Measurements from ENCODE around the gene MAU2. TPM values are rescaled to one million over a fixed set of nuclear protein-coding genes. Genes with fewer than 3 reads are reported as not detected.

The MAU2 gene
- total and polyA plus RNA-seq, 10 of the 15 experiments (the other 5 are each of a cell fraction or from before 2014, with no cell fraction given), result 1.8 to 47.2 (median 22.1) TPM

DNA sequence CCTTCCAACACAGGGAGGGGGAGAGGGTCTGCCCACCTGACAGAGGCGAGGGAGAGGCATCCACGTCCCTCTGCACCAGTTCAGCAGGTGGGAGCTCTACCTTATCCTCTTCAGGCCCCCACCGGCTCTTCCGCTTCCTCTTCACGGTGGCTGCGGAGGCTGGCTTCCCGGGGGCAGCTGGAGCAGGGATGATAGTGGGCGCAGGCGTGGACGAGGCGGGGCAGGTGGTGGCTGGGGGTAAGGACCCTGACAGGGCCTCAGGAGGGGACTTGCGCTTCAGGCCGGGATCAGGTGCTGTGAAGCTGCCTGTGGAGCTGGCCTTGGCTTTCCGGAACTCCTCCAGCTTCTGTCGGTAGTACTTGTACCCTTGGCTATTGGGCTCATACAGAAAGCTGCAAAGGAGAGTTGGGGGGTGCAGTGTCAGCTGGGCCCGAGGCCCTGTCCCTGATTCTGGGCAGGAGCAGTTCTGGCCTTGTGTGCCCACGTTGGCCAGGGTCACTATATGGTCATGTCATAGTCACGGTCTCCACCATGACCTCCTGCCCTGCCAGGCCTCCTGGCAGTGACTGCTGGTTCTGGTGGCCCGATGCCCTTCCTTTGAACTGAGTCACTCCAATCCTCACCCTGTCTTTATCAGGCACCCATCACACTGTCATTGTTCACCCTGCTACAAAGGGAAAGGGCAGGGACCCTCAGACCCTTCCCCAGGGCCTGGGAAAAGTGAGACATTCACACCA is 23.5 kb upstream of the MAU2 start:
- SMC1A ChIA-PET (ENCODE audit: uncharacterized antibody, unreplicated experiment), result no interaction called here
- Histone ChIP-seq H4K20me1 (ENCODE audit: control insufficient read depth, insufficient read depth) (no peaks in the 10 kb centered on the region), H3K27me3 (replicated peaks in 1 of 2; ENCODE audit: control insufficient read depth in 2 of 2, insufficient read depth in 2 of 2, low read length in 1 of 2) (no peaks in the 10 kb centered on the region), H3K27ac (ENCODE audit: control insufficient read depth, insufficient read depth) (no peak overlapping the region), H3K9me3 (replicated peaks; ENCODE audit: control insufficient read depth, insufficient read depth, low read length) (no peaks in the 10 kb centered on the region), H3K79me2 (ENCODE audit: control insufficient read depth, insufficient read depth, low read length) (no peaks in the 10 kb centered on the region), H3K4me1 (ENCODE audit: control insufficient read depth, insufficient read depth, low read length) (no peaks in the 10 kb centered on the region), H3K4me3 (no peak overlapping the region), H2AFZ (ENCODE audit: control insufficient read depth, low read depth, low read length) (no peak overlapping the region), H3K36me3 (ENCODE audit: control insufficient read depth in 2 of 2, insufficient read depth in 2 of 2, low read length in 1 of 2) (peaks cover 5 to 15% of the 10 kb centered on the region in 2 experiments; a peak in 3 of 4 replicates), H3K9ac (ENCODE audit: control insufficient read depth, insufficient read depth, low read length) (no peak overlapping the region), H3K4me2 (ENCODE audit: control insufficient read depth, insufficient read depth) (no peak overlapping the region)
- RAD21 ChIA-PET (ENCODE audit: unreplicated experiment), result no interaction called here
- DNase-seq (ENCODE audit: low read depth, low spot score) (no peak), FAIRE-seq (no peak), ATAC-seq (no peak)
- 91% methylated on average over 16 of the region's 19 CpGs for WGBS (ENCODE audit: insufficient coverage, insufficient replicate concordance, low lambda C conversion rate, missing lambda C conversion rate)
- CTCF ChIA-PET, result no interaction called here
- POLR2A ChIA-PET, result no interaction called here
- no TSS peak for BruUV-seq (replicated peaks)
- intact Hi-C loops (cut with micrococcal nuclease; ENCODE audit: unreplicated experiment) (no loop called here), in situ Hi-C loops (cut with MboI) (no loop called here)
- TF ChIP-seq HCFC1 (IDR thresholded peaks at IDR 0.05; ENCODE audit: low read length) (no peak), POLR2A (IDR thresholded peaks at IDR 0.05; ENCODE audit: low read depth, low read length) (peak; percentile 37; the same call in 1 of the 2 replicates)

GRCh38 chr19:19297759-19298158 is 22.9 kb upstream of the MAU2 start:
- Histone ChIP-seq H3K79me2 (ENCODE audit: control insufficient read depth, insufficient read depth, low read length) (no peaks in the 10 kb centered on the region), H3K4me1 (ENCODE audit: control insufficient read depth, insufficient read depth, low read length) (no peaks in the 10 kb centered on the region), H3K9ac (ENCODE audit: control insufficient read depth, insufficient read depth, low read length) (no peak overlapping the region), H2AFZ (ENCODE audit: control insufficient read depth, low read depth, low read length) (no peak overlapping the region), H3K36me3 (ENCODE audit: control insufficient read depth in 2 of 2, insufficient read depth in 2 of 2, low read length in 1 of 2) (peaks cover 7 to 14% of the 10 kb centered on the region in 2 experiments; a peak in 3 of 4 replicates), H3K9me3 (replicated peaks; ENCODE audit: control insufficient read depth, insufficient read depth, low read length) (no peaks in the 10 kb centered on the region), H4K20me1 (ENCODE audit: control insufficient read depth, insufficient read depth) (no peaks in the 10 kb centered on the region), H3K4me3 (no peak overlapping the region), H3K4me2 (ENCODE audit: control insufficient read depth, insufficient read depth) (no peak overlapping the region), H3K27me3 (replicated peaks in 1 of 2; ENCODE audit: control insufficient read depth in 2 of 2, insufficient read depth in 2 of 2, low read length in 1 of 2) (no peaks in the 10 kb centered on the region), H3K27ac (ENCODE audit: control insufficient read depth, insufficient read depth) (no peak overlapping the region)
- CTCF ChIA-PET, result no interaction called here
- WGBS (ENCODE audit: insufficient coverage, insufficient replicate concordance, low lambda C conversion rate, missing lambda C conversion rate), result 81% methylated on average over 9 of the region's 9 CpGs
- TF ChIP-seq CHD1 (IDR thresholded peaks at IDR 0.05; ENCODE audit: low read depth, low read length) (no peak), POLR2A (IDR thresholded peaks at IDR 0.05; ENCODE audit: low read depth, low read length) (0 out of 2 replicates have a peak, but pooled peaks have one; percentile 34)
- ATAC-seq (no peak), DNase-seq (ENCODE audit: low read depth, low spot score) (no peak), FAIRE-seq (no peak)
- BruUV-seq (replicated peaks), result no TSS peak
- SMC1A ChIA-PET (ENCODE audit: uncharacterized antibody, unreplicated experiment), result no interaction called here
- in situ Hi-C loops (cut with MboI) (no loop called here), intact Hi-C loops (cut with micrococcal nuclease; ENCODE audit: unreplicated experiment) (no loop called here)
- RAD21 ChIA-PET (ENCODE audit: unreplicated experiment), result no interaction called here
- POLR2A ChIA-PET, result no interaction called here
